Fibroblast of lung (primary cell): ENCODE data around the gene NECTIN1.

ENCODE experiments used
- EZH2 ChIP-seq: IDR thresholded peaks from 2 replicates; pipeline ENCODE4 v1.5.1; 2012; ENCODE audit warnings: low read length, control low read depth, mild to moderate bottlenecking; ENCODE audit errors: missing control alignments
- TF ChIP-seq, protein P1 (sequence below), 2 donors: IDR thresholded peaks in 1 of 2; conservative IDR thresholded peaks in 1 of 2; 1 replicate in 1 of 2; 2 replicates in 1 of 2; pipeline ENCODE4 v1.5.1; 2011 to 2012; ENCODE audit warnings: low read length in 2 of 2, control low read depth in 1 of 2, inconsistent platforms in 1 of 2, low read depth in 1 of 2, mild to moderate bottlenecking in 1 of 2

DNA sequence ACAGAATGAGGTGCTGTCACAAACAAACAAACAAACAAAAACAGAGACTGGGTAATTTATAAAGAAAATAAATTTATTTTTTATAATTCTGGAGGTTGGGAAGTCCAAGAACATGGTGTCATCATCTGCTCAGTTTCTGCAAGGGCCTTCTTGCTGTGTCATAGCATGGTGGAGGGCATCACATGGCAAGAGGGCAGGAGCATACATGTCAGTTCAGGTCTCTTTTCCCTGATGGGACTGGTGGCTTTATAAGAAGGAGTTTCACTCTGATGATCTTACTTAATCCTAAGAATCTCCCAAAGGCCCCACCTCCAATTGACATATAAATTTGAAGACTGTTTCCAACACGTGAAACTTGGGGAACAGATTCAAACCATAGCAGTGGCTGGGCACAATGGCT, 135.7 kb downstream of the NECTIN1 start:
- TF ChIP-seq, protein P1, sequence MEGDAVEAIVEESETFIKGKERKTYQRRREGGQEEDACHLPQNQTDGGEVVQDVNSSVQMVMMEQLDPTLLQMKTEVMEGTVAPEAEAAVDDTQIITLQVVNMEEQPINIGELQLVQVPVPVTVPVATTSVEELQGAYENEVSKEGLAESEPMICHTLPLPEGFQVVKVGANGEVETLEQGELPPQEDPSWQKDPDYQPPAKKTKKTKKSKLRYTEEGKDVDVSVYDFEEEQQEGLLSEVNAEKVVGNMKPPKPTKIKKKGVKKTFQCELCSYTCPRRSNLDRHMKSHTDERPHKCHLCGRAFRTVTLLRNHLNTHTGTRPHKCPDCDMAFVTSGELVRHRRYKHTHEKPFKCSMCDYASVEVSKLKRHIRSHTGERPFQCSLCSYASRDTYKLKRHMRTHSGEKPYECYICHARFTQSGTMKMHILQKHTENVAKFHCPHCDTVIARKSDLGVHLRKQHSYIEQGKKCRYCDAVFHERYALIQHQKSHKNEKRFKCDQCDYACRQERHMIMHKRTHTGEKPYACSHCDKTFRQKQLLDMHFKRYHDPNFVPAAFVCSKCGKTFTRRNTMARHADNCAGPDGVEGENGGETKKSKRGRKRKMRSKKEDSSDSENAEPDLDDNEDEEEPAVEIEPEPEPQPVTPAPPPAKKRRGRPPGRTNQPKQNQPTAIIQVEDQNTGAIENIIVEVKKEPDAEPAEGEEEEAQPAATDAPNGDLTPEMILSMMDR (conservative IDR thresholded peaks at IDR 0.05 in 1 of 2, IDR thresholded peaks at IDR 0.05 in 1 of 2; ENCODE audit: low read depth in 1 of 2, low read length in 2 of 2): no peak
- no peak for TF ChIP-seq EZH2
